Tongue (tissue), 2 donors: ENCODE results near the gene CAMK2D. TPM values are rescaled to one million over a fixed set of nuclear protein-coding genes. Genes with fewer than 3 reads are reported as not detected.
"Not testable (repeated sequence)": the region's sequence is repeated elsewhere in the genome, so short reads cannot be mapped to it uniquely, and the experiment has no call there.

Source experiments
- DNase-seq: peaks from one replicate; pipeline ENCODE4 v3.0.0-alpha.2; 2015
- total RNA-seq: library from RNA; depleted of rRNA; stranded (reverse); fragments of >200 nt; gene quantifications from one replicate; pipeline ENCODE4 v1.2.3, GENCODE V29; 2014

Gene CAMK2D
- 210 TPM for total RNA-seq

- peak; percentile 96 for DNase-seq
Observed at GRCh38 chr4:113761620-113762185, at the start of gene CAMK2D. TSS of gene CAMK2D (minus strand) at chr4:113761738. CDS start at chr4:113761068, 670 bp downstream.

- no peak for DNase-seq
Observed at GRCh38 chr4:113810906-113811305, 49.4 kb upstream of the CAMK2D start.

GRCh38 chr4:113809311-113809710, 47.8 kb upstream of the CAMK2D start:
- no peak for DNase-seq

- DNase-seq: no peak
Observed at GRCh38 chr4:113806850-113807249, 45.3 kb upstream of the CAMK2D start.

- no peak for DNase-seq
Observed at GRCh38 chr4:113801882-113802281, 40.3 kb upstream of the CAMK2D start.

GRCh38 chr4:113796381-113796780, 34.8 kb upstream of the CAMK2D start:
- DNase-seq: not testable (repeated sequence)

- DNase-seq: no peak
Observed at GRCh38 chr4:113790478-113790877, 28.9 kb upstream of the CAMK2D start.

- DNase-seq: no peak
Observed at GRCh38 chr4:113788888-113789287, 27.4 kb upstream of the CAMK2D start.

- DNase-seq: no peak
Observed at GRCh38 chr4:113785781-113786180, 24.2 kb upstream of the CAMK2D start.

- peak; percentile 5 for DNase-seq
Observed at GRCh38 chr4:113784497-113785250, 23.1 kb upstream of the CAMK2D start.

- DNase-seq: no peak
Observed at GRCh38 chr4:113783701-113784100, 22.2 kb upstream of the CAMK2D start.

GRCh38 chr4:113783289-113783688, 21.8 kb upstream of the CAMK2D start:
- no peak for DNase-seq

- DNase-seq: peak; percentile 47
Observed at GRCh38 chr4:113781439-113782040, 20.0 kb upstream of the CAMK2D start.

GRCh38 chr4:113776679-113777078, 15.1 kb upstream of the CAMK2D start:
- DNase-seq: no peak

GRCh38 chr4:113776016-113776415, 14.5 kb upstream of the CAMK2D start:
- no peak for DNase-seq

- DNase-seq: no peak
Observed at GRCh38 chr4:113773756-113774155, 12.2 kb upstream of the CAMK2D start.

- DNase-seq: no peak
Observed at GRCh38 chr4:113773014-113773413, 11.5 kb upstream of the CAMK2D start.

- DNase-seq: no peak
Observed at GRCh38 chr4:113772319-113772718, 10.8 kb upstream of the CAMK2D start.

GRCh38 chr4:113769744-113770143, 8.2 kb upstream of the CAMK2D start:
- no peak for DNase-seq

- no peak for DNase-seq
Observed at GRCh38 chr4:113768952-113769351, 7.4 kb upstream of the CAMK2D start.

GRCh38 chr4:113766882-113767281, 5.3 kb upstream of the CAMK2D start:
- DNase-seq: no peak

GRCh38 chr4:113764720-113765264, 3.3 kb upstream of the CAMK2D start:
- no peak for DNase-seq

- DNase-seq: not testable (repeated sequence)
Observed at GRCh38 chr4:113763923-113764322, 2.4 kb upstream of the CAMK2D start.

- no peak for DNase-seq
Observed at GRCh38 chr4:113763029-113763285, 1.4 kb upstream of the CAMK2D start.
